ENCODE results near the gene PTPRJ. TPM values are rescaled to one million over a fixed set of nuclear protein-coding genes. Genes with fewer than 3 reads are reported as not detected.
A peak's percentile ranks its signal among the peaks of the same experiment; 100 is the strongest.

Gene PTPRJ
- total and polyA plus RNA-seq, 5 experiments from 2014 or later = 4.3 to 23.7 (median 10.2) TPM

DNA sequence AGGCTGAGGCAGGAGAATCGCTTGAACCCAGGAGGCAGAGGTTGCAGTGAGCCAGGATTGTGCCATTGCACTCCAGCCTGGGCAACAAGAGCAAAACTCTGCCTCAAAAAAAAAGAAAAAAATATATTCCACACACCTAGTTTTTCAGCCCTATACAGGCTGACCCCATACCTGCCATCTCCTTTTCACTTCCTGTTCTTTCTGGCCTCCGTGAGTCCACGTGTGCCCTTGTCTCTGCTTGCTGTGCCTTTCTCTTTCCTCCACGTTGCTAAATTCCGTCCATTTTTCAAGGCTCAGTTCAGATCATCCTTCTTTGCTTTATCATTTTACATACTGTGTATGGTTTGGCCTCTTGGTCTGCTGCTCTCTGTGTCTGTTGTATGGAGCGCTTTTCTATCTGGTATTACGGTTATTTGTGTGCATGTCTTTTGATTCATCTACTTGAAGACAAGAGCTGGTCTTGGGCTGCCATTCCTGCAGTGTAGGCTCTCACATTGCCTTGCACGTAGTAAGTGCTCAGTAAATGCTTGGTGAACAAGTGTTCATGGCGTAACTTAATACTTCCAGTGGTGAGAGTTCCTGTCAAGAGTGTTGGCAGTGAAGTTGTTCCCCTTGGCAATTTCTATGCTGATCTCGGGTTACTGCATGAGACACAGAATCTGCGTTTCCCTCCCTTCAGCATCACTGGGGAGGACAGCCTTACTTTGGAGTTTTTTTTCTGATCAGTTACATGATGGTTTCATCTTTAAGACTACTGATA is 57.5 kb downstream of the PTPRJ start:
- DNase-seq = no peak
- no peak for ATAC-seq
- Mint-ChIP-seq H3K27me3 (no peaks in the 10 kb centered on the region), H3K9me3 (no peaks in the 10 kb centered on the region), H3K36me3 (no peaks in the 10 kb centered on the region), H3K4me1 (peaks cover 40 to 74% (median 58%) of the 10 kb centered on the region in 4 donors), H3K27ac (peak overlapping the region in 4 of 10 donors; percentile 0 to 35 (median 8)), H3K4me3 (no peak overlapping the region)
- POLR2A ChIA-PET = interaction anchor here (0.6 kb wide), 1 partner anchor 12 kb away, joined by 3 read pairs; no protein-coding TSS in a partner anchor

DNA sequence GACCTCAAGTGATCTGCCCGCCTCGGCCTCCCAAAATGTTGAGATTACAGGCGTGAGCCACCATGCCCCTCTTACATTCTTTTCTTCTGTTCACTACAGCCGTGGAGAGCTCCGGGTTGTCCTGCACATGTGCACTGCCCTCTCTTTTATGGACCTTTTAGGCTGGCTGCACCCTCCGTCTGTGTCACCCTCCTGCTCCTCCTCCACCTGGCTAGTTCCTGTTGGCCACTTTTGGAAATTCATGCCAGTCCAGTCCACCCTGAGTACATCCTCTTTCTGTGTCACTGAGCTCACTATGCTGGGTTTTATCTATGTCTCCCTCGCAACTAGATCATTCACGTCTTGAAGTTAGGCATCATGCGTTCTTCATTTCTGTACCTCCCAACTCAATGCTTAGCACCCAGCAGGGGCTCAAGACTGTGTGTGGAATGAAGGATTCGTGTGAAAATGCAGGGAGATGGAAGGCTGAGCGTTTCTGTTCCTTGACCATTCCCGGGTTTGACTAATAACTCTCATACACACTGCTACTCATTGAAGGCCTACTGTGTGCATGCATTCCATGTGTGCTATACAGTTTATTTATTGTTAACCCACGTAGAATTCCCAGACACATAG is 60.6 kb downstream of the PTPRJ start:
- Mint-ChIP-seq H3K27ac (peak overlapping the region in 3 of 10 donors; percentile 39 to 59 (median 53)), H3K4me1 (peaks cover 37 to 74% (median 58%) of the 10 kb centered on the region in 4 donors), H3K9me3 (no peaks in the 10 kb centered on the region), H3K27me3 (no peaks in the 10 kb centered on the region), H3K36me3 (no peaks in the 10 kb centered on the region), H3K4me3 (no peak overlapping the region)
- DNase-seq = no peak
- POLR2A ChIA-PET = interaction anchor here (1.4 kb wide), 1 partner anchor 38 kb away, joined by 6 read pairs; no protein-coding TSS in a partner anchor
- ATAC-seq = no peak

DNA sequence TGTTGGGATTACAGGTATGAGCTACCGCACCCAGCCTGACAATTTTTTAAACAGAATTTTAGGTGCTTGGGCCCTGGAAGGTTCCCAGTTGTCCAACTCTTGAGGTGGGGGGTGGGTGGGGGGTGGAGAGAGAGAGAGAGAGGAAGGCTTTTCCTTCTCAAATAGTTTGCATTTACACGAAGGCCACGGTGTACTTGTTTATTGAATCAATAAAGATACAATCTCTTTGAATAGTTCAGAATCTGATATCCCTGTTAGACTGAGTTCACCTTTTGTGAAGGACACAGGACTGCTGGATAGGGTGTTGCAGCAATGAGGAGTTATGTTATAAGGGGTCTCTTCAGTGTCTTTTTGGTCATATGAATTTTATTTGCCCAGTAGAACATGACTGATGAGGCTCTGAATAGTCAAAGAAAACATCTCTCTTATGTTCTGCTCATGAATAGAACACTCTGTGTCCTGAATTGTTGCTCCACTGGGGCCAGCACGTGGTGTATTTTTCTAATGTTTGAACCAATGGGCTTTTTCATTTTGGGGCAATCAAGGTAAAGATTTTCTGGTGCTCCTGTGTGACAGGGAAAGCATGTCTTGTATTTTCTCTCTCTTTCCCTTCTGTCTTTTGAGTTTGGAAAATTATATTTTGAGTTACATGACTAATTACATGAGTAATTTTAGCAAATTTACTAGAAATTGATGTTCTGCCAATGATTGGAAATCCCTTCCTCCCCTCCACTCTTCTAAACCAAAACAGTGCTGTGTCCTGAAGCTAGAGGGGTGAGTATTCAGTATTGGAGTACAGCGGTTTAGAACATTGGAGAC is 61.7 kb downstream of the PTPRJ start:
- peaks cover 30 to 72% (median 52%) of the 10 kb centered on the region in 4 donors for H3K4me1 Mint-ChIP-seq
- DNase-seq (no peak), ATAC-seq (no peak)
- H3K27me3 Mint-ChIP-seq = no peaks in the 10 kb centered on the region
- H3K27ac Mint-ChIP-seq = peak overlapping the region in 4 of 10 donors; percentile 5 to 73 (median 26)
- no peaks in the 10 kb centered on the region for H3K9me3 Mint-ChIP-seq
- peak overlapping the region in 3 of 10 donors; percentile 2 to 54 (median 3) for H3K4me3 Mint-ChIP-seq
- H3K36me3 Mint-ChIP-seq = no peaks in the 10 kb centered on the region
- POLR2A ChIA-PET = interaction anchor here (0.6 to 2.7 kb wide), 3 partner anchors 14 to 478 kb away, joined by 3 to 25 read pairs (median 6); no protein-coding TSS in a partner anchor

DNA sequence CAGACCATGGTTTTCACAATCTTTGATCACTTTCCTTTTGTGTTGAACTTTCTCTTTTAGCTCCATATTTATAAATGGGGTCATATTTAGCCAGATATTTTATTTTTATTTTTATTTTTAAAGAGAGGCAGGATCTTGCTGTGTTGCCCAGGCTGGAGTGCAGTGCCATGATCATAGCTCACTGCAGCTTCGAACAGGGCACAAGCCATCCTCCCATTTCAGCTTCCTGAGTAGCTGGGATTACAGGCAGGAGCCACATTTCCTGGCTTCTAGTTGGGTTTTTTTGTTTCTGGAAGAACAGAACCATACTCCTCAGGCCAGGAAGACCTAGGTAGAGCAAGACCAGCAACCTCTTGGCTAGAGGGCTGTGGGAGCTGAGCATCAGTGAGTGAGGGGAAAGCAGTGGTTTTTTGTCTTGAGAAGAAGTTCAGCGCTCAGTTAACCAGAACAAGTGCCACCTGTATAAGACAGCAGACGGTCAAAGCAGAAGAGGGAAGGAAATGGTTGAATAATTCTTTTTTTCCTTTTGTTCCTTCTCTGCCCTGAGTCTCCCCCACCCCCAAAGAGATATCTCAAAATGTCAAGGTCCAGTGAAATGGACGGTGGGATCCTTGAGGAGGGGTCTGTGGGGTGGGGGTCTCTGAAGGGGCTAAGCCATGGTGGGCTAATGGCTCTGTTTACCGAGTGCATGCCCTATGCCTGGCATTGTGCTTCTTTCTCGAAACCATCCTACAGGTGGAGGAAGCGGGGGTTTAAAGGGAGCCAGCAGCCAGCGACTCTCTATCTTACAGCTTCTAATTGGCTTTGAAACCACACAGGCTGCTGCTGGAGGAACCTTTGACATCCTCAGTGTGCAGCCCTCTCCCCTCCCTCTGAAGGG is 63.0 kb downstream of the PTPRJ start:
- DNase-seq (peak in 3 of 10 donors; percentile 7 to 34 (median 25)), ATAC-seq (peak; percentile 42 to 85)
- H3K9me3 Mint-ChIP-seq = no peaks in the 10 kb centered on the region
- peak overlapping the region; percentile 46 to 86 (median 73) for H3K27ac Mint-ChIP-seq
- no peaks in the 10 kb centered on the region for H3K36me3 Mint-ChIP-seq
- H3K4me3 Mint-ChIP-seq = peak overlapping the region; percentile 22 to 73 (median 46)
- POLR2A ChIA-PET = interaction anchor here (0.6 to 2.7 kb wide), 5 partner anchors 9 to 64 kb away, joined by 3 to 25 read pairs (median 4); no protein-coding TSS in a partner anchor
- peaks cover 29 to 69% (median 50%) of the 10 kb centered on the region in 4 donors for H3K4me1 Mint-ChIP-seq
- no peaks in the 10 kb centered on the region for H3K27me3 Mint-ChIP-seq

DNA sequence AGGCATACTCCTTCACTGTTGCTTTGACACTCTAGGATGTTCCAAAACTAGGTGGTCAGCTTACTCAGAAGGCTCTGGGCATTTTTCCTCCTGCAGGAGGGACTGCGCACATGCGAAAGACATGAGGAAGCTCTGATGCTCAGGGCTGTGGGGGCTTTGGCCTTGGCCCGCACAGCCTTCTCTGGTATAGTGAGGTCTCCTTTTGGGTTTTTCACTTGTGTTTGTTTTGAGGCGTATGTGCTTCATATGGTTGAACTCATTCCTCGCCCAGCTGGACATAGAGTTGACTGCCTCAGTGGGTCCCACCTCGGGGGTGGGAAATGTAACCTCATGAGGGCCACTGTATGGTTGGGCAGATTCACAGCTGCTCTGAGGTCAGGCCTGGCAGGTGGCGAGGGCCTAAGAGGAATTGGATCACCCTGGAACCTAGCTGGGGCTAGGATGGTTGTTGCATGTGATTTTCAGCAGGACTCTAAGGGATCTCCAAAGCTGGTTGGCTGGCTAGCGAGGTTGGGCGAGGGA is 63.7 kb downstream of the PTPRJ start:
- DNase-seq = no peak
- POLR2A ChIA-PET = interaction anchor here (0.7 to 2.7 kb wide), 3 partner anchors 8 to 12 kb away, joined by 3 to 25 read pairs (median 4); no protein-coding TSS in a partner anchor
- Mint-ChIP-seq H3K9me3 (no peaks in the 10 kb centered on the region), H3K4me1 (peaks cover 31 to 73% (median 54%) of the 10 kb centered on the region in 4 donors), H3K36me3 (no peaks in the 10 kb centered on the region), H3K27ac (peak overlapping the region; percentile 66 to 86 (median 76)), H3K4me3 (peak overlapping the region in 9 of 10 donors; percentile 14 to 73 (median 48)), H3K27me3 (no peaks in the 10 kb centered on the region)
- no peak for ATAC-seq

DNA sequence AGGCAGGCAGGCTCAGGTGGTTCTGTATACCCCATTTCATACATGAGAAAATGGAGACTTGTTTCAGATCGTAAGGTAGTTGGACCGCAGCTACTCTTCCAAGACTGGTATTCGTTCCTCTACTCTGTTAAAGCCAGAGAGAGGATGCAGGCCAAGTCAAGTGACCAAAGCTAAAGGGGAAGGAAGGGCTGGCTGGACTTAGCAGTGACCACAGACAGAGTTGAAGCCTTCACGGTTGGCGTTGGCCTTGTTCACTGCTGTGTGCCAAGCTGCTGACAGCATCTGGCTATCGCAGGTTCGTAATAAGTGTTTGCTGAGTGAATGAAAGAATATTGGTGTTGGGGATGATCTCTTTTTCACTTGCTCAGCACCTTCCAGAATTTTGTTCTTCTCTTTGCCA is 64.2 kb downstream of the PTPRJ start:
- Mint-ChIP-seq H3K4me3 (peak overlapping the region in 3 of 10 donors; percentile 4 to 62 (median 54)), H3K4me1 (peaks cover 29 to 76% (median 52%) of the 10 kb centered on the region in 4 donors), H3K27ac (peak overlapping the region; percentile 48 to 86 (median 70)), H3K36me3 (no peaks in the 10 kb centered on the region), H3K9me3 (no peaks in the 10 kb centered on the region), H3K27me3 (no peaks in the 10 kb centered on the region)
- ATAC-seq = no peak
- DNase-seq = no peak
- POLR2A ChIA-PET = interaction anchor here (1.7 to 2.7 kb wide), 2 partner anchors 8 to 11 kb away, joined by 4 to 25 read pairs; no protein-coding TSS in a partner anchor

DNA sequence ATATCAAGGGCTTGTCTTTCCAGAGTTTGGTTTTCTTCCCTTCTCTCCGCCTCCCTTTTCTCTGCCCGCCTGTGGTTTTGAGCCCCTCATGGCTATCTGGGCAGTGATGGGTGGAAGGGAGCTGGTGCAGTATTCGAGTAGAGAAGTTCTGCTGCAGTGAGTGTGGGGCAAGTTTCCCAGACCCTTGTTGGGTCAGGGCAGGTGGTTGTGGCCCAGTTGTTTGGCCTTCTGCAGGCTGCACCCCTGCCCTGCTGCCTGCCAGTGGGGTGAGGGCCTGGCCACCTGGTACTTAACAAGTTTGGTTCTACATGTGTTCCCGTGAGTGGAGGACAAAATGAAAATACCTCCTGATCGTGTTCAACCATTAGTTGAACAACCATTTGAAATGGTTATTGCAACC is 65.2 kb downstream of the PTPRJ start:
- Mint-ChIP-seq H3K27ac (no peak overlapping the region), H3K36me3 (no peaks in the 10 kb centered on the region), H3K4me1 (peaks cover 33 to 83% (median 57%) of the 10 kb centered on the region in 4 donors), H3K4me3 (no peak overlapping the region), H3K9me3 (no peaks in the 10 kb centered on the region), H3K27me3 (no peaks in the 10 kb centered on the region)
- POLR2A ChIA-PET = interaction anchor here (0.6 to 1.2 kb wide), 2 partner anchors 9 to 11 kb away, joined by 4 read pairs; no protein-coding TSS in a partner anchor
- ATAC-seq (no peak), DNase-seq (no peak)

DNA sequence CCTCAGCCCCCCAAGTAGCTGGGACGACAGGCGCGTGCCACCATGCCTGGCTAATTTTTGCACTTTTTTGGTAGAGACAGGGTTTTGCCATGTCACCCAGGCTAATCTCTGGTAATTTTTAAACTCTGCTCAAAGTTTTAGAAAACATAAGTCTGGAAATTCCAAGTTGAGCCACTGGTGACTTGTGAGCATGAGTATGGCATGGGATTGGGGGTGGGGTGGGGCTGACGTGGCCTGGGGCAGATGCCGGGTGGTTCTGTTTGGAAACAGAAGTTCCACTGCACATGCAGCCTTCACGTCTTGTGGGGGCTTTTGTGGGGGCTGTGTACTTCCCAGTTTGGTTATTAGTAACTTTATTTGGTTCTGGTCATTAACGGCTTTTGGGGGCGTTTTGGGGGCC is 67.3 kb downstream of the PTPRJ start:
- no peak for DNase-seq
- no peak for ATAC-seq
- Mint-ChIP-seq H3K27ac (no peak overlapping the region), H3K4me1 (peaks cover 31 to 90% (median 68%) of the 10 kb centered on the region in 4 donors), H3K9me3 (no peaks in the 10 kb centered on the region), H3K4me3 (no peak overlapping the region), H3K36me3 (no peaks in the 10 kb centered on the region), H3K27me3 (no peaks in the 10 kb centered on the region)
- POLR2A ChIA-PET = interaction anchor here (0.6 kb wide), 2 partner anchors 10 to 405 kb away, joined by 3 to 4 read pairs; no protein-coding TSS in a partner anchor

DNA sequence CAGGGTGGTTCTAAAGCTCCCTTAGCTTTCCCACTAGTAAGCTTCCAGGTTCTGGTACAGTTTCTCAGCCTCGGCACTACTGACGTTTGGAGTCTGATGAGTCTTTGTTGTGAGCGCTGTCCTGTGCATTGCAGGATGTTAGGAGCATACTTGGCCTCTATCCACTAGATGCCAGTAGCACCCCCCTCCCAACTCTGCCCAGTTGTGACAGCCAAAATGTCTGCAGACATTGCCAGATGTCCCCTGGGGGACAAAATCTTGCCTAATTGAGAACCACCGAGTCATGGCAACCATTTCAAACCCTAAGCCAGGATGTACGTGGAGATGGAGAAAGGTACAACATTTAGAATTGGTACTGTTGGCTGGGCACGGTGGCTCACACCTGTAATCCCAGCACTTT is 68.7 kb downstream of the PTPRJ start:
- POLR2A ChIA-PET = interaction anchor here (0.5 kb wide), 1 partner anchor 9 kb away, joined by 3 read pairs; no protein-coding TSS in a partner anchor
- H3K4me1 Mint-ChIP-seq = peaks cover 24 to 81% (median 58%) of the 10 kb centered on the region in 4 donors
- no peaks in the 10 kb centered on the region for H3K36me3 Mint-ChIP-seq
- no peaks in the 10 kb centered on the region for H3K9me3 Mint-ChIP-seq
- peak overlapping the region in 3 of 10 donors; percentile 15 to 69 (median 43) for H3K27ac Mint-ChIP-seq
- H3K4me3 Mint-ChIP-seq = no peak overlapping the region
- DNase-seq (no peak), ATAC-seq (no peak)
- no peaks in the 10 kb centered on the region for H3K27me3 Mint-ChIP-seq

DNA sequence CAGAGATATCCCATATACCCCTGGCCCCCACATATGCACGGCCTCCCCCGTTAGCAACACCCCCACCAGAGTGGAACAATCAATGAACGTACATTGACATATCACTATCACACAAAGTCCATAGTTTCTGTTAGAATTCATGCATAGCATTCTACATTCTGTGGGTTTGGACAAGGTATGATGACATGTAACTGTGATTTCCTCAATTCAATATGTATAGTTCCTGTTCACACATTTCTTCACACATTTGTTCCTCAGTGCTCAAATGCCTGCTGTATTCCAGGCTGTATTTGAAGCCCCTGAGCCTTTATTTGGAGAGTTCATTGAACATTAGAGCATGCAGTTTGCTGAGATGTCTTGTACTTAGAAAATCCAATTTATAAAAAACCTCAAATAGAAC is 69.9 kb downstream of the PTPRJ start:
- no peak overlapping the region for H3K4me3 Mint-ChIP-seq
- no peaks in the 10 kb centered on the region for H3K9me3 Mint-ChIP-seq
- no peak for DNase-seq

More for the DNA sequence above, 69.9 kb downstream of the PTPRJ start:
- ATAC-seq = no peak
- H3K36me3 Mint-ChIP-seq = no peaks in the 10 kb centered on the region
- H3K27me3 Mint-ChIP-seq = no peaks in the 10 kb centered on the region
- POLR2A ChIA-PET = interaction anchor here (1.3 kb wide), 1 partner anchor 31 kb away, joined by 3 read pairs; no protein-coding TSS in a partner anchor
- H3K27ac Mint-ChIP-seq = peak overlapping the region in 3 of 10 donors; percentile 57 to 78 (median 70)
- H3K4me1 Mint-ChIP-seq = peaks cover 18 to 81% (median 58%) of the 10 kb centered on the region in 4 donors

Data from naive thymus-derived CD8-positive, alpha-beta T cell (primary cell).